ENCODE data around the gene MAPKAP1.
A peak's percentile ranks its signal among the peaks of the same experiment; 100 is the strongest.

The MAPKAP1 gene

DNA sequence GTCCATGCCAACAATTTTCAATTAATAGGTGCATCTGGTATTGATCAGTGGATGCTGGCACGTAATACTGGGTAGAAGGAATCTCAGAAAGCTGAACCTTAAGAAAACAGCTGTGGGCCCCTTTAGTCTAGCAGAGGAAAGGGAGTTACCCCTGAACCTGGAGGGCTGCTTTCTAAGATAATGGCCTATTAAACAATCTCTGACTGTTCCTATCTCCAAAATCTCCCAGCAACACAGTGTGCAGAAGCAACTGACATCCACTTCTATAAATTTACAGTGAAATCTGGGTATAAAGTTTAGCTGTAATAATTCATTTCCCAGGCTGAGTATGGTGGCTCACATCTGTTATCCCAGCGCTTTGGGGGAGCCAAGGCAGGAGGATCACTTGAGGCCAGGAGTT is 198.8 kb downstream of the MAPKAP1 start:
- no peak for DNase-seq

DNA sequence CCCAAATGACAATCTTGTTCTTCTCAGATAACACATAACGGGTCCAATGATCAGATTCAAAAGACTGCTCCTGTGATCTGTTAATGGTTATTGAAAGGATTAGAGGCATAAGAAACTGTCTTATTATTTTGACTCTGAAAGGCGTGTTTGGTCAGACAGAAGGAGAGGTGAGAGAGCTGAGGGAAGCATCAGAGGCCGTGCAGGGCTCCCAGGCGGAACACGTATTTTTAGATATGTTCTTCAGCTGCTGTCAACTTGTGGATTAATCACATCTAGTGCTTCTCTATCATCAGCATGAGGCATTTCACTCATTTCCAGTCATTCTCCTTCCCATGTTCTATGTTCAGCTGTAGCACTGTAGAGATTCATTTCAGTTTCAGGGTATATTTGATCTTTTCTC is 199.8 kb downstream of the MAPKAP1 start:
- no peak for DNase-seq

DNA sequence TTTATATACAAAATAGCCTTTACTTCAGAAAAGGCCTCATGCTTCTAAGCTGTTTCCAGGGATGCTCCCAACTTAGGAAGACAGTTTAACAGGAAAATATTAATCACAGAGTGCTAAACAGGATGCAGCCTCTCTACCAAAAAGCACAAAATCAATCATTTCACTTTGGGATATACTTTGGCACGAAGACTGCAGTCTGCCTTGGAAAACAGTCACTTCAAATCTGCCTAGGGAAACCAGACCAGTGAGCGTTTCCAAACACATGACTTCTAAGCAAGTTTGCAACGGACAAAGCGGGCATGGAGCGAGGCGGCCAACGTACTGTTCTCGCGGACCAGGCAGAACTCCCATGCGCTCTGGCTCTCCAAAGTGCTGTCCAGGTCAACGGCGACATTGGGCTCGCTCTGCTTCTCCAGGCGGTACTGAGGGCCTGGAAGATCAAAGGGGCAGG is 201.0 kb downstream of the MAPKAP1 start:
- no peak for DNase-seq

DNA sequence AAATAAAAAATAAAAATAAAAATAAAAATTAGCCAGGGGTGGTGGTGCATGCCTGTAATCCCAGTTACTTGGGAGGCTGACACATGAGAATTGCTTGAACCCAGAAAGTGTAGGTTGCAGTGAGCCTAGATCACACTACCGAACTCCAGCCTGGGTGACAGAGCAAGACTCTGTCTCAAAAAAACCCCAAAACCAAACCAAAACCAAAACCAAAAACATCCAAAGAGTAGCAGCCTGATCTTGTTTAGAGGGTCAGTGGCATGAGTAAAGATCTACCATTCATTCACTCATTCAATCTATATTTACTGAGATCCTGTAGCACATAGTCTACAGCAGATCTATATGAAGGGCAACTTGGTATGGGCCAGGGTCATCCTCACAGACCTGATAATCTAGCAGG is 202.4 kb downstream of the MAPKAP1 start:
- no peak for DNase-seq

DNA sequence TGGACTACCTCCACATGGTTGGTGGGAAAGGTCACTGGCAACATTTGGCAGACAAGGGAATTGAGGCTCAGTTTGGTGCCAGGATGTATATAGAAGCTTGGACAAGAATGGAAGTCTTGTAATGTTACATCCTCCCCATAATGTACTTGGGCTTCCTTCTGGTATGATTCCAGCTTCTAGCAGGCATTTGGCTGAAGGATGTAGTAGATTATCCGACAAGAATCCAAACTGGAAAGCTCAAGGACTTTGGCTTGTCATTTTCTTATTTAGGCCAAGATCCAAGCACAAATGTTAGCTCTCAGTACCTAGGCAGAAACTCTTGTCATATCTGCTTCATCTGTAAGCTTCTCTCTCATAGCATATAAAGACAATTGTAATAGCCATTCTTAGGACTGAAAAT is 209.1 kb downstream of the MAPKAP1 start:
- no peak for DNase-seq

DNA sequence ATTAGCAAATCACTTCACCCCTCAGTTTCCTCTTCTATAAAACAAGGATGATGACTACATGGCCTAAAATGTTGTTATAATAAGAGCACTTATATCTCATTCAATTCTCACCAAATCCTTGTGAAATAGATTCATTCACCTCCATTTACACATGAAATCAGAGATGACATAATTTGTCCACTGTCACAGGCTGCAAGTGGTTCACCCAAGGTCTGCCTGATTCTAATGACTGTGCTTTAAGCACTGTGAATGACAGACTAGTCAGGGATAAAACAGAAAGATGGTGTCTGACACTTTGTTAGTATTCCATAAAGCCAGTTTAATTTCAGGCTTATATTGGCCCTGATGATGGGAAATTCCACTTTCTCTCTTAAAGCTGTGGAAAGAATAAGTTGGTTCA is 209.5 kb downstream of the MAPKAP1 start:
- no peak for DNase-seq

DNA sequence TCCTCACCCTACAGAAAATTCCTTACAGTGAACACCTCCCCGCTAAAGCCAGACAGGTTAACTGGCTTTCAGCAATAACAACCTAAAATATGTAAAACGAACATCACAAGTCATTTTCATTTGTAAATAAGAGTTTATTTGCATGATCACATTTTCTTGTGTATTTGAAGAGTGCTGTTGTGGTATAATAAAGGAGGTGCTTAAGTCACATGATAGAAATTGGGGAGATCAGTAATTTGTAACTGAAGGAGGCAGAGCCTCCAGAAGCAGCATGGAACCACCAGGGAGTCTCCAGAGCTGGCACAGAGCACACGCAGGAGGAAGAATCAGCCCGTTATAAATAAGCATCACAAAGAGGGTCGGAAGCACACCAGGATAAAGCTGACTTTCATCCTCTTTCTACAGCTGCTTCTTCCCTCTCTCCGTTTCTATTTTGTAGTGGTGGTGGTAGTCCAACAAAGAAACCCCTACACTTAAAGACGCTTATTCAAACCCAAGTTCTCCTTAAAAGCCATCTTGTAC is 210.6 kb downstream of the MAPKAP1 start:
- DNase-seq, result no peak

DNA sequence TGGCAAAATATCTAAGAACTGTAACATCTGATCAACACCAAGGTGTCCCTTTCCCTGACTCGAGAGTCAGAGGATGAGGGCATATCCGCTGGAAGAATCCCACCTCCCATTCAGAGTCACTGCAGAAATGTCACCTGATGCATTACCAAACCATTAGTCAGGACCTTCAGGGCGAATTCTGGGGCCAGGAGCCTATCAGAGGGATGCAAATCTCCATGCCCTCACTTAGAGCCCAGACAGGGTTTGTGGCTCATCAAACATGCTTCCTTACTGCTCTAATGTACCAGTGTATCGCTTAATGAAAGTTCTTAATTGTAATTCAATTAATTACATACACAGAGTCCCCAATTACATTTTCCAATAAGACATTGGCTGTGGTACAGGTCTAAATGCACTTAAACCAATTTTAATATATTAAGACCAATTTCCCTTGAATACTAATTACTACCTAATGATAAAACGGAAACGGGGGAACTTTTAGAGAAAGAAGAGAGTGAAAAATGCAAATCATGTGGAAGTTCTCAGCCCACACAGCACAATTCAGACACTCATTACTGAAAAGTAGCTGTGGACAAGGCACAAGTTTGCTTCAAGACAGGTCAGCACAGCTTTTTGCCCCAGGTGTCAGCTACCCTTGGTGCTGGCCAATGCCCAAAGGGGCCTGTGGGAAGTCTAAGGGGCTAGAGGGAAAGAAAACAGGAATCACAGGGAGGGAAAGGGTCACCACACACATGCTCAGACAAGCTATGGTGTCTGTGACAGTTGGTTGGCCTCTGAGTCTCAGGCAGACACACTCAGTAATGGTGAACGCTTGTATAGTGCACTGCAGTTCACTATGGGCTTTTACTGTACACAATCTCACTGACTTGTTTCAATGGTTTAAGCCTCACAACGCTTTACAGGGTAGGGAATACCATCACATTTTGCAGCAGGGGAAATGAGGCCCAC is 211.6 kb downstream of the MAPKAP1 start:
- DNase-seq, result no peak

DNA sequence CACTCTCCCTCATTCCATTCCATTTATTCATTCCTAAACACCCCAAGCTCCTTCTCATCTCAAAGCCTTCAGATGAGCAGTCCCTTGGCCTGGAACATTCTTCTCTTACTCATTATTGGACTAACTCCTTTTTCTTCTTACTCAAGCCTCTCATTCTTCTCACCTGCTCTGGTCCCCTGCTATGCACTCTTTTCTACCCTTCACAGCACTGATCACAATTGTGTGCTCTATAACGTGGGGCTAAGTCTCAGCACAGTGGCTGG is 212.4 kb downstream of the MAPKAP1 start:
- no peak for DNase-seq

DNA sequence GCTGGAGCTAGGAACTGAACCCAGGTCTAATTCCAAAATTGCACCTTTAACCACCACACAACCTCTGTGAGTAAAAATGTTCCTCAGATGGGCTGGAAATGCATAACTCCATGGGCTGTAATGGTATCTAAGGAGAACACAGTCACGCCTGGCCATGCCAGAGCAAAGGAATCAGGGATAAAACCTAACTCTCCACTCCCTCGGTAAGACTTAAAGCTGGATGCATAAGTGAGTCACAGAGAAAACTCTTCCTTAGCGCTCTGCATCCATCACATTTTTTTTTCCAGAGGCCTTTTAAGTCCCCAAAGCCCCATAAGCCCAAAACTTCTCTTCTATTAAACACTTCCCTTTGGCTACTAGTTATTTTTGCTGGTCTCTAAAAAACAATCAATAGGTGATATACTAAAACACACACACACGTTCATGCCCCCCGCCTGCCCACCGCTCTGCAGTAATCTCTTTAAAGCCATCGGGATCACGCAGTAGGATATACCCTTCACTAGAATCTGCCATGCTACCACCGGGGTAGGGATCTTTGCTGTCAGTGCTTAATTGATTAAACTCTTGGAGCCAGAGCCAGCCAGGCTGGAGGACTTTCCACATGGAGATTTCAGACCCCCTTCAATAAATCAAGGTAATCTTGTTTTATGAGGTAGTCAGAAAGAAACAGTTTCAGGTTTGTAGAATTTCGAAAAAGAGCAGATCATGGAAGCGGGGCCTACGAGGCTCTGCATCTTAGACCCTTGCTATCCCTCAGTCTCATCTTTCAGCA is 212.9 kb downstream of the MAPKAP1 start:
- DNase-seq, result no peak

DNA sequence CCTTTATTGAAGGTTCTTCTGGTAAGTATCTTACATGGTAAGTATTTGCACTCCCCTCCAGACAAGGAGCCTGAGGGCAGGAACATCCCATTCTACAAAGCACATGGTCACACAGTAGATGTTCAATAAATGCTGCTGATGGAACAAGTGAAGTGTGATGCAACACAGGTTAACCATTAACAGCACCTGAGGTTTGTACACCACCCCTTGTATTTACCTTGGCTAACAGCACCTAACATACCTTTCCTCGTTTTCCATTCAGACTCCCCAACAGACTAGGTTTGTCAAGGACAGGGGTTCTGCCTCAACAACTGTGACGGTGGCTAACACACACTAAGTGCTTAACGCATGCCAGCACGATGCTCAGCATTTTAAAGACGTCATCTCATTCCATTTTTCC is 213.6 kb downstream of the MAPKAP1 start:
- no peak for DNase-seq

DNA sequence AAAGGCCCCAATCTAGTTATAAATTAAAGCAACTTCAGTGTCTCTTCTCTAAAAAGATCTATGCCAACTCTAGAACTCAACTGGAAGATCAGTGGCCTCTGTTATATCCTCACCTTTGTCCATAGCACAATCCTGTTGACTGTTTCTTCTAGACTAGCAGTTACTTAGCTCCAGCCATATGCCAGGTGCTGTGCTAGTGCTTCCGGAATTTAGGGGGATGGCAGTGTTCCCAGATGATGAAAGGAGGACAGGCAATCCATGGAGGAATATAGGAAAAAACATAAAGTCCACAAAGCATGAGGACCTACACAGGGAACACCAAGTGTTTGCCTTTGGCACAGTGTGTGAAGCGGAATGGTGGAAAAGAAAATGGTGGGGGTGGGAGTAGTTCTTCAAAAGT is 214.3 kb downstream of the MAPKAP1 start:
- DNase-seq, result peak; percentile 78

DNA sequence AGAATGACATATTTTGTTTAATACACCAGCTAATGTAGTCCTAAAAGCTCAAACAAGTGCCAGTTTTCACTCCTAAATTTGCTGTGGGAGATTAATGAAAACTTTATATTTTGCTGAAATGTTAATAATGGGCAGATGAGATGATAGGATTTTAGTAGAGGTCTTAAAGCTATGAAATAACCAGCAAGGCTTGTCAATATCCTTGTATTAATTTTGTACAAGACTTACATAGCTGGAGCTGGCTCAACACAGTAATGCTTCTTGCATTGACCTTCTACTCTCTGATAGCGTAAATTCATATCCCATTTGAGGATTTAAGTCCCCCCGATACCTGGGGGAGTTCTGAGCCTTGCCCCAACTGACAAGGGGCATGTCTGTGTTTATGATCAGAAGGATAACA is 219.2 kb downstream of the MAPKAP1 start:
- no peak for DNase-seq

DNA sequence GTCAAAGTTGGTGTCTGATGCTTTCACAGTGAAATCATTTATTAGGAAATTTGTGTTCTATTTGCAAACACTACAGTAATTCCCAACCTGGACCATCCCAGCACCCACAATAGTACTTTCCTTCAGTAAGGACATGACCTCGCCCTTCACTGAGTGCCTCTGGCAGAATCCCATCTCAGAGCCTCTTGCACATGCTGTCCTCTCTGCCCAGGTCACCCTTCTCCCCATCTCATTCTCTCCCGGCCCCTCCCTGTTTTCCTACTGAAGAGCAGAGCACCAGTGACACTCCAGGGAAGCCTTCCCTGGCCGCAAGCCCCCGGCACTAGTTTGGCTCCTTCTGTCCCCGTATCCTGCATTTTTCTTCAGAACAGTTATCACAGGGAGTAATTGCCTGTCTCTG is 220.4 kb downstream of the MAPKAP1 start:
- no peak for DNase-seq

DNA sequence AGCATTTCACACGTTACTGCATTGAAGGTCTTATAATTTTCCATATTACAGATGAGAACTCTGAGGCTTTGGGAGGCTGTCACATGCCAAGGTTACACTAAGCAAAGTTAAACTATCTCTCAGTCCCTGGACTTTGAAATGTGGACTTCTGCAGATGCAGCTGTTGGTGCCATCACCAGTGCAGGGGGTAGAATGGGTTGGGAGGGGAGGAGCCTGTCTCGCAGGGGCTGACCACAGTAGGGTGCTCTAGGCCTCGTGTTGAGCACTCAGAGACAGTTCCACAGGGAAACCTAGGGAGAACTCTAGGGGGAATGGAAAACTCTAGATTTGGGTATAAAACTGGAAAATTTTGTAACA is 220.9 kb downstream of the MAPKAP1 start:
- DNase-seq, result no peak

DNA sequence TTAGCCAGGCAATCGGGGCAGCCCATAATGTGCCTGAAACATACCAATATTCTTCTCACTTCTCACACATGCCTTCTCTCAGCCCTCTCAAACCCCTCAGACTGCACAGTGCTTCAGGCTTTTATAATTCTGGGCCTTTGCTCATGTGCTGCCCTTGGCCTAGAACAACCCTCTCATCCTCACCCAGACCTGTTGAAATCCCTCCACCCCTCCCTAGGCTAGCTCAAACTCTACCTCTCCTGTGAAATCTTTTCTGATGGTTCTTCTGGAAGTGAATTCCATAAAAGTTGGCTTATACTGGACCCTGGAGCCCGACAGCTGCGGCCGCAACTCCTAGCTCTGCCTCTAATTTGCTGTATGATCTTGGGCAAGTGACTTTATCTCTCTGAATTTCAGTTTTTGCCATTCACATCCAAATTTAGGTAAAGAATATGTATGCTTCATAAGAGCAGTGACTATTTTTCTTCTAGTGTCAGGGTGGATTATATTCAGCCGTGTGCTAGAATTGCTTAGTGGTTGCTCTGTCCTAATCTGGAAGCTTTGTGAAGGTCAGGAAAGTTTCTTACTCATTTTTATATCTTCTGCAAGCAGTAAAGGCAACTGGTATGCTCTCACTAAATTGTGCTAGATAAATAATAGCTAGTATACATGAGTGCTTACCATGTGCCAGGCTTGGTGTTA is 221.4 kb downstream of the MAPKAP1 start:
- DNase-seq, result no peak

DNA sequence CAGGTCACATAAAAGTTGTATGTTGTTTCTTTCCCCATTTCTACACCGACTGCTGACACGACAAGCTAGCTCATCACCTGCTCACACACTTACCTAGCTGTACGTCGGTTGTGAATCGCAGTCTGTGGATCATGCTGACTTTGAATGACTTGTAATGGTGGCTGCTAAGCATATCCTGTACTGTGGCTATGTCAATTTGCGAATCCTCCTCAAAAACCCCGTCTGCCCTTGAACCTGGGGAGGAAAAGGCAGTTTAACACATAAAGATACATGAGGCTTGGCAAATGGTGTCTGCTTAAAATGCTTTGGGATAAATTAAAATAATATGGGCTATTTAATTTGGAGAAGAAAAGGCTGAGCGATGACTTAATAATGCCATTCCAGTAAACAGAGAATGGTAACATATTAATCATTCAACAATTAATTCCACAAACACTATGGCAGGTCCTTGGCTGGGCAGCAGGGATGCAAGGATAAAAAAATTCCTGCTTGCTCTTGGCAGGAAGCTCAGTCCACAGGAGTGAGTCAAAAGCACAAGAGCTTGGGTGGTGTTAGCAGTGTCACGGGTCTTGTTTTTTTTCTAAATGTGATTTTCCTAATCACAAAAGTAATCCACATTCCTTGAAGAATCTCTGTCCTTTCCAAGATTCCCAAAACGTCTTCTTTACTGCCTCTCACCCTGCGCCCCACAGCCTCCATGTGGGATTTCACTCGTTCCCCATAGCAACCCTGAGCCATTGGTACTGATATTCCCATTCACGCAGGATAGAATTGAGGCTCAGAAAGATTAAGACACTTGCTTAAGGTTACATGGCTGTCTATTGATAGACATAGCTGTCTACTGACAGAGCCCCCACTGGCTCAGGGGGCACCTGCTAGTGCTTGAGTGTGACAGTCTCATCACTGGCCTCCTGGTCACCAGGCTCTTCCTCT is 222.4 kb downstream of the MAPKAP1 start:
- DNase-seq, result no peak

DNA sequence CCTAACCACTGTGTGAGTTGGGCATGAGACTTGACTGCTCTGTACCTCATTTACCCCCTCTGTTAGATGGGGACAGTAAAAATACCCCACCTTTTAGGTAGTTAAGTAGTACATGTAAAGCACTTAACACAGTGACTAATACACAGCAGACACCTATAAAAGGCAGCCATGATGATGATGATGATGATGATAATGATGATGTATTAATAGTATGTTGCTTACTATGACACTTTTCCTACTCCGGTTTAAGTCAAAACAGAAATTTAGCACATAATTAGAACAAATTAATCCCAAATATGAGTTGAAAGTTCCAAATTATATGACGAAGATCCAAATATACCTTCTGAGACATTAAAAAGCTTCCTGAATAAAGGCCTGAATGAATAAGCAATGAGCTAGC is 223.3 kb downstream of the MAPKAP1 start:
- DNase-seq, result no peak

DNA sequence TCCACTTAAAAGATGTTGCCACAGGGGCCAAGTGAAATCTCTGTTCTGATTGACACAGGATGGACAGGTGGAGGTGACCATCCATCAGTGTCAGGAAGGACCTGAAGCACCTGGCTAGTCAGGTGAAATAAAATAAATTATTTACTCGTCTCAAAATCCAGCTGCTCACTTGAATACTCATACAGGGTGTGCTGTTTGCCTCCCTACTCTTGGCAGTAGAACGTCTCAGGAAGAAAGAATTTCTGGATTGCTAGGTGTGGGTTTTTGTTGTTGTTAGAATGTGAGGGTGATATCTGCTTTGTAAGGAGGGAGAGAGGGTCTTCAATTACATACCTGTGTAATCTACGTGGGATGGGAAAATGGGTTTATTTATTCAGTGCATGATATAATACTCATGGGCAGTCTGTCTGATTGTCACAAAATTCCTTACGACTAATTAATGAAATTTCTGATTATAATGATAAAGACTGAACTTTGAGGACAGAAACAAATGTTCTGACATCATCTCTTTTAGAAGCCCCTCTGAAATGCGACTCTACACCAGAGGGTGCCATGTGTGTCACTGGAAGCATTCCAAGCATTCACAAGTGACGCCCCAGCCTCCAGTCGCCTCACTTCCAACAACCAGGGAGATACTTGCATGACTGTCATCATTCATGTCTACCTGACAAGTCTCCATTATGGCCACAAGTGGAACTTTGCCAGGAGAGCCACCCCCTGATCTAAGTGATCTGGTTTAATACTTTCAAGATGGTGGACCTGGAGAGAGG is 227.0 kb downstream of the MAPKAP1 start:
- DNase-seq, result peak; percentile 40

DNA sequence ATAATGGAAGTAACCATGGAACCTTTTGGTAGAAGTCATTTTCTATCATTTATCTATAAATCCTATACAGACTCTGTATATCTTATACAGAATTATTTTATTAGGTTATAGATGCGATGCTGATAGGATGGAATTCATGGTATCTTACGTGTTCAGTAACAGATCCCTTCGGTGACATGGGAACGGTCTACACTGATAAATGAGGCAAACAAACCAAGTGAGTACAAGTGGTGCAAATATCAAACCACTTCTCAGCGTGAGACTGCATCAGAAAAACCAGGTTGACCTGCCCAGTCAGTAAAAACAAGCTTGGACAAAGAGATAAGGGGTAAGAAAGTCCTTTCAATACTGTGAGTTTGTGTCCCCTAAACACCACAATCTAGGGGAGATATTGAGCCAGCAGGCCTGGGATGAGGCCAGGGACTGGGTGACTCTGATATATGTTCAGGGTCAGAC is 229.9 kb downstream of the MAPKAP1 start:
- DNase-seq, result no peak

DNA sequence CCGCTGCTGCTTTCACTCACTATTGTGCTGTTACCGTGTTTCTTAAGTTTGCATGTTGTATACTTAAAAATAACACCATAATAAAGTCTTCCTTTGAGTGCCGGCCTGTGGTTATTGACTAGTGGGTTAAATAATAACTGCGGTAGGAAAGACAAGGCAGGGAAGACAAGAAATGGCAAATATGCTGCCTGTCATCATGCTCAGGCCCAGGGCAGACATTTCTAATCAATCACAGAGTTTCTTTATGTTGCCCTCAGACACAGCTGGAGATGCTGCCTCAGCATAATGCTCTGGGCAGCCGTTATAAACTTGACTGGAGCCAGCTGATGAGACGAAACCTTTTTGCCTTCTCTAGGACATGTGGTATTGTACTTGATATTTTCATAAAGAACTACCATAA is 230.4 kb downstream of the MAPKAP1 start:
- no peak for DNase-seq

DNA sequence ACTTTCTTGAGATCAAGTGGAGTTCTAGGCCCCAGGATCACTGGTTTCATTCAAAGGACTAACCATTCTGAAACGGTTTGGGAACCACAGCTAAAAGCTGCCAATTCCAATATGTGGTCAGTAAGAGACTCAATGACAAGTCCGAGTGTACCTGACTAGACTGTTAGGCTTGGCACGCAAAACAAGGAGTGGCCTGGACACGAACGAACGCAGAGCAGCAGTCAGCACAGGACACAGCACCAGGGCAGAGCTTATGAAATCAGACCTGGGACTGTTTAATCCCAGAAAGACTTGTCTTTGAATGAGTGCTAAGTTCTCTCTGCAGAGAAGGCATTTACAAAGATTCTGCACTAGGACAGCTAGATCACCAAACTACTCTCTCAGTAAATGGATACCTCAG is 231.6 kb downstream of the MAPKAP1 start:
- DNase-seq, result peak; percentile 12

Data from NCI-H2029 treated with DMSO at 0.1 percent for 48 hours (cell line).